GM21367 (cell line): ENCODE data around the gene MRPL36.

Experiments used
- ATAC-seq: cut with Tn5 transposase; IDR thresholded peaks from one replicate; pipeline ENCODE4 v1.9.1; 2021; ENCODE audit not compliant: unreplicated experiment

The MRPL36 gene

GRCh38 chr5:1765880-1766235 lies 33.8 kb downstream of the MRPL36 start:
- no peak for ATAC-seq

GRCh38 chr5:1765141-1765879 lies 34.3 kb downstream of the MRPL36 start:
- ATAC-seq = no peak

- no peak for ATAC-seq
Measured at GRCh38 chr5:1764606-1764960, 35.1 kb downstream of the MRPL36 start.

GRCh38 chr5:1763960-1764605 lies 35.6 kb downstream of the MRPL36 start:
- no peak for ATAC-seq

GRCh38 chr5:1763548-1763911 lies 36.1 kb downstream of the MRPL36 start:
- no peak for ATAC-seq

GRCh38 chr5:1762883-1763547 lies 36.6 kb downstream of the MRPL36 start:
- no peak for ATAC-seq

GRCh38 chr5:1762121-1762882 lies 37.3 kb downstream of the MRPL36 start:
- no peak for ATAC-seq

GRCh38 chr5:1761453-1761755 lies 38.2 kb downstream of the MRPL36 start:
- no peak for ATAC-seq

- ATAC-seq = no peak
Measured at GRCh38 chr5:1760656-1761452, 38.8 kb downstream of the MRPL36 start.

GRCh38 chr5:1760231-1760630 lies 39.4 kb downstream of the MRPL36 start:
- no peak for ATAC-seq

GRCh38 chr5:1759378-1759970 lies 40.2 kb downstream of the MRPL36 start:
- ATAC-seq = no peak

GRCh38 chr5:1758574-1758973 lies 41.1 kb downstream of the MRPL36 start:
- no peak for ATAC-seq

GRCh38 chr5:1757511-1757910 lies 42.1 kb downstream of the MRPL36 start:
- ATAC-seq = no peak

GRCh38 chr5:1756481-1756880 lies 43.2 kb downstream of the MRPL36 start:
- no peak for ATAC-seq

GRCh38 chr5:1755321-1755949 lies 44.2 kb downstream of the MRPL36 start:
- no peak for ATAC-seq

- ATAC-seq = no peak
Measured at GRCh38 chr5:1754531-1755220, 45.0 kb downstream of the MRPL36 start.

GRCh38 chr5:1753490-1753889 lies 46.1 kb downstream of the MRPL36 start:
- no peak for ATAC-seq

- no peak for ATAC-seq
Measured at GRCh38 chr5:1752881-1753280, 46.8 kb downstream of the MRPL36 start.
